Transverse colon (tissue), 4 donors: Measurements from ENCODE around the gene MYRF.

Experiments used
- EP300 ChIP-seq: sonication (generic); formaldehyde crosslinking; IDR thresholded peaks from one replicate; pipeline ENCODE4 v1.6.1; 2017; ENCODE audit warnings: antibody characterized with exemption, low read depth
- POLR2AphosphoS5 ChIP-seq, 3 donors: sonication (generic); formaldehyde crosslinking; IDR thresholded peaks; one replicate each; pipeline ENCODE4 v1.6.1; 2016; ENCODE audit warnings: antibody characterized with exemption in 3 of 3
- TF ChIP-seq, protein P1 (sequence below), 5 experiments: fragments of 200-600 bp in 3 of 5; fragments of 450-650 bp in 2 of 5; sonication (generic) in 3 of 5; IDR thresholded peaks; 1 replicate in 2 of 5; 2 replicates in 3 of 5; pipeline ENCODE4 v1.5.1; 2016 to 2017; ENCODE audit warnings: antibody characterized with exemption in 5 of 5, inconsistent platforms in 3 of 5, mild to moderate bottlenecking in 2 of 5, moderate library complexity in 1 of 5

DNA sequence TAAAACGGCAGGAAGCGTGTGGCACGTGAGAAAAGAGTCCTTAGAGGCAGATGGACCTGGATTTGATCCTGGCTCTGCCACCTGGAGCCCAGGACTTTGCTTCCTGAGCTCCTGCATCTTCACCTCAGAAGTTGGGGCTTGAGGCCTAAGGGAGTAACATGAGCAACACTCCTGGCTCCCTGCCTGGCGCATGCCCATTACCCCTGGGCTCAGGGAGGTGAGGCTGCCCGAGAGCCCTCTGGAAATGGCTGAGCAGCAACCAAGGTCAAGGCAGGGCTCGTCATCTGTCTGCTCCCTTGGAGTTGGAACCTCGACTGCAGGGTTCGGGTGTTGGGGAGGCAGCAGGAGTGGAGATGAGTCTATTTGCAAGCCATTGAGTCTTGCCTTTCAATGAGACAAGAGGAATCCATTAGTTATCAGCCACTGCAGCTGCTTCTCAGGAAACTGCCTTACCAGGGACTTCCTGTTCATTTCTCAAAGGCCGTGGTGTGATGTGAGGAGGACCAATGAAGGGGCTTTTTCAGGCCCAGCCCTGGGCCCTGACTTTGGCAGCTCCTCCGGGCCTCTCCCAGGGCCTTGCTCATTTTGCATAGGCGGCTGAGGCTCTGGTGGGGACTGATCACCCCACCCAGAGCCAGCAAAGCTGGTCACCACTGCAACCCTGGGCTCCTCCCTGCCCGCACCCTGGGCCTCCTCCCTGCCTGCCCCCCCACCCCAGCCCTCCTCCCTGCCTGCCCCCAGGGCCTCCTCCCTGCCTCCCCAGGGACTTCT, 82.0 kb downstream of the MYRF start:
- TF ChIP-seq, protein P1, sequence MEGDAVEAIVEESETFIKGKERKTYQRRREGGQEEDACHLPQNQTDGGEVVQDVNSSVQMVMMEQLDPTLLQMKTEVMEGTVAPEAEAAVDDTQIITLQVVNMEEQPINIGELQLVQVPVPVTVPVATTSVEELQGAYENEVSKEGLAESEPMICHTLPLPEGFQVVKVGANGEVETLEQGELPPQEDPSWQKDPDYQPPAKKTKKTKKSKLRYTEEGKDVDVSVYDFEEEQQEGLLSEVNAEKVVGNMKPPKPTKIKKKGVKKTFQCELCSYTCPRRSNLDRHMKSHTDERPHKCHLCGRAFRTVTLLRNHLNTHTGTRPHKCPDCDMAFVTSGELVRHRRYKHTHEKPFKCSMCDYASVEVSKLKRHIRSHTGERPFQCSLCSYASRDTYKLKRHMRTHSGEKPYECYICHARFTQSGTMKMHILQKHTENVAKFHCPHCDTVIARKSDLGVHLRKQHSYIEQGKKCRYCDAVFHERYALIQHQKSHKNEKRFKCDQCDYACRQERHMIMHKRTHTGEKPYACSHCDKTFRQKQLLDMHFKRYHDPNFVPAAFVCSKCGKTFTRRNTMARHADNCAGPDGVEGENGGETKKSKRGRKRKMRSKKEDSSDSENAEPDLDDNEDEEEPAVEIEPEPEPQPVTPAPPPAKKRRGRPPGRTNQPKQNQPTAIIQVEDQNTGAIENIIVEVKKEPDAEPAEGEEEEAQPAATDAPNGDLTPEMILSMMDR (IDR thresholded peaks at IDR 0.05): no peak
- TF ChIP-seq POLR2AphosphoS5 (IDR thresholded peaks at IDR 0.05) (no peak), EP300 (no peak)
